A549 (cell line): ENCODE results near the gene DGUOK. TPM values are rescaled to one million over a fixed set of nuclear protein-coding genes. Genes with fewer than 3 reads are reported as not detected.

ENCODE experiments used
- ATAC-seq, 2 experiments: fragments of 200-7000 bp in 1 of 2; fragments of >200 bp in 1 of 2; cut with Nextera tagmentation in 1 of 2; cut with Tn5 transposase in 1 of 2; 3 replicates each; pipeline versions ENCODE4 v1.8.0 to v1.9.1; 2018 to 2020; ENCODE audit warnings: mild to moderate bottlenecking in 1 of 2, moderate library complexity in 1 of 2
- CTCF ChIA-PET: fragments of 300-600 bp; sonication (Branson Sonifier 250); formaldehyde crosslinking; extraction: SDS; loops from one replicate; lab custom pipeline; 2021; ENCODE audit warnings: antibody characterized with exemption, inconsistent platforms; lab: Yijun Ruan, JAX
- POLR2A ChIA-PET: fragments of 350-600 bp; formaldehyde crosslinking; extraction: SDS; loops from one replicate; lab custom pipeline; 2021; ENCODE audit warnings: antibody characterized with exemption, inconsistent platforms; lab: Yijun Ruan, JAX
- DNase-seq, 2 experiments: peaks; one replicate each; pipeline versions ENCODE4 v3.0.0 to v3.0.0-alpha.2; 2011 to 2016; ENCODE audit warnings: low read depth in 1 of 2, low spot score in 1 of 2
- FAIRE-seq: peaks from 2 replicates; lab custom pipeline; 2011; peaks lifted over from hg19 to GRCh38; lab: Jason Lieb, UNC
- H3K27ac ChIP-seq, 2 experiments: fragments of >200 bp; sonication (Bioruptor Twin); formaldehyde crosslinking; 3 replicates each; pipeline ENCODE4 v1.5.1; 2016 to 2017
- H3K4me1 ChIP-seq: fragments of >200 bp; sonication (Bioruptor Twin); formaldehyde crosslinking; 3 replicates; pipeline ENCODE4 v1.6.1; 2016
- H3K4me2 ChIP-seq: fragments of >200 bp; sonication (Bioruptor Twin); formaldehyde crosslinking; 3 replicates; pipeline ENCODE4 v1.6.1; 2016
- H3K4me3 ChIP-seq: fragments of >200 bp; sonication (Bioruptor Twin); formaldehyde crosslinking; 3 replicates; pipeline ENCODE4 v1.5.1; 2016
- H3K9me3 ChIP-seq: fragments of >200 bp; sonication (Bioruptor Twin); formaldehyde crosslinking; 3 replicates; pipeline ENCODE4 v1.6.1; 2016
- EHF ChIP-seq: fragments of 250-450 bp; sonication (Bioruptor Pico); IDR thresholded peaks from 2 replicates; pipeline ENCODE4 v1.5.0; 2020; ENCODE audit warnings: mild to moderate bottlenecking
- FOSL2 ChIP-seq, 2 experiments: fragments of 450-650 bp in 1 of 2; fragments of >200 bp in 1 of 2; sonication (Bioruptor Twin) in 1 of 2; formaldehyde crosslinking; IDR thresholded peaks; 2 replicates each; pipeline versions ENCODE4 v1.5.0 to v1.6.1; 2016 to 2020; ENCODE audit warnings: mild to moderate bottlenecking in 1 of 2, moderate library complexity in 1 of 2
- FOXS1 ChIP-seq: fragments of 250-450 bp; sonication (Bioruptor Pico); IDR thresholded peaks from 2 replicates; pipeline ENCODE4 v1.5.0; 2020; ENCODE audit warnings: mild to moderate bottlenecking, moderate library complexity
- GATA3 ChIP-seq: IDR thresholded peaks from 2 replicates; pipeline ENCODE4 v1.6.1; 2012; ENCODE audit warnings: borderline replicate concordance
- HES2 ChIP-seq: fragments of >200 bp; sonication (Bioruptor Twin); formaldehyde crosslinking; IDR thresholded peaks from 2 replicates; pipeline ENCODE4 v1.6.1; 2016
- JUNB ChIP-seq: fragments of >200 bp; sonication (Bioruptor Twin); formaldehyde crosslinking; IDR thresholded peaks from 2 replicates; pipeline ENCODE4 v1.6.1; 2016
- KDM1A ChIP-seq: fragments of 200-600 bp; sonication (generic); IDR thresholded peaks from 2 replicates; pipeline ENCODE4 v1.6.1; 2016; ENCODE audit warnings: low read depth, mild to moderate bottlenecking
- PBX3 ChIP-seq: IDR thresholded peaks from 2 replicates; pipeline ENCODE4 v1.6.1; 2012
- POLR2A ChIP-seq: IDR thresholded peaks from 2 replicates; pipeline ENCODE4 v1.6.1; 2012; ENCODE audit warnings: mild to moderate bottlenecking, low read length
- RNF2 ChIP-seq: fragments of 200-600 bp; sonication (generic); IDR thresholded peaks from 2 replicates; pipeline ENCODE4 v1.6.1; 2016; ENCODE audit warnings: low read depth, mild to moderate bottlenecking, antibody characterized with exemption, moderate library complexity, borderline replicate concordance
- SMC3 ChIP-seq: fragments of >200 bp; sonication (Bioruptor Twin); formaldehyde crosslinking; IDR thresholded peaks from 3 replicates; pipeline ENCODE4 v1.6.1; 2018; ENCODE audit warnings: inconsistent platforms
- SREBF2 ChIP-seq: fragments of 450-650 bp; IDR thresholded peaks from 2 replicates; pipeline ENCODE4 v1.6.1; 2014; ENCODE audit warnings: mild to moderate bottlenecking, moderate library complexity
- TP53 ChIP-seq: fragments of 250-450 bp; sonication (Bioruptor Pico); IDR thresholded peaks from 2 replicates; pipeline ENCODE4 v1.5.0; 2021; ENCODE audit warnings: mild to moderate bottlenecking, moderate library complexity
- ZSCAN20 ChIP-seq: fragments of 250-450 bp; sonication (Bioruptor Pico); IDR thresholded peaks from 2 replicates; pipeline ENCODE4 v1.8.0; 2022; ENCODE audit warnings: mild to moderate bottlenecking, moderate library complexity
- whole genome bisulfite sequencing: methylation state at CpG from one replicate; pipeline ENCODE4 v1.1.6; 2017; ENCODE audit errors: missing lambda C conversion rate; 5-methylcytosine and 5-hydroxymethylcytosine counted together
- polyA plus RNA-seq, 4 experiments: library from polyadenylated mRNA; depleted of rRNA in 3 of 4; stranded (reverse); fragments of >200 nt; fragmentation: RNase III in 1 of 4; extraction: RNeasy Plus Mini Kit Qiagen cat#74134 plus additional on column Dnase treatment in 1 of 4; gene quantifications; 2 replicates in 3 of 4; 3 replicates in 1 of 4; pipeline ENCODE4 v1.2.3, GENCODE V29; 2011 to 2017
- TF ChIP-seq, protein P1 (sequence below): fragments of 200-600 bp; sonication (generic); IDR thresholded peaks from 2 replicates; pipeline ENCODE4 v1.6.1; 2016; ENCODE audit warnings: antibody characterized with exemption, mild to moderate bottlenecking, moderate library complexity
- TF ChIP-seq, protein P2 (sequence below): IDR thresholded peaks from 2 replicates; pipeline ENCODE4 v1.6.1; 2012; ENCODE audit warnings: low read depth, borderline replicate concordance
- TF ChIP-seq, protein P3 (sequence below): fragments of >200 bp; sonication (Bioruptor Twin); formaldehyde crosslinking; IDR thresholded peaks from 3 replicates; pipeline ENCODE4 v1.6.1; 2016

The DGUOK gene
- polyA plus RNA-seq, 2 of the 4 experiments (the other 2 are of a cell fraction), result 128 to 145 TPM

- no peak for ATAC-seq
- POLR2A ChIA-PET, result no interaction called here
- H3K4me1 ChIP-seq, result peaks cover 13% of the 10 kb centered on the region; the same call in 1 of the 3 replicates
- CTCF ChIA-PET, result interaction anchor here (0.8 to 2.0 kb wide), 2 partner anchors 13 to 71 kb away, joined by 3 to 6 read pairs; no protein-coding TSS in a partner anchor
- H3K4me3 ChIP-seq, result no peak overlapping the region
- TF ChIP-seq TP53 (CRISPR knock-in tag), result no peak
- TF ChIP-seq, protein P1, sequence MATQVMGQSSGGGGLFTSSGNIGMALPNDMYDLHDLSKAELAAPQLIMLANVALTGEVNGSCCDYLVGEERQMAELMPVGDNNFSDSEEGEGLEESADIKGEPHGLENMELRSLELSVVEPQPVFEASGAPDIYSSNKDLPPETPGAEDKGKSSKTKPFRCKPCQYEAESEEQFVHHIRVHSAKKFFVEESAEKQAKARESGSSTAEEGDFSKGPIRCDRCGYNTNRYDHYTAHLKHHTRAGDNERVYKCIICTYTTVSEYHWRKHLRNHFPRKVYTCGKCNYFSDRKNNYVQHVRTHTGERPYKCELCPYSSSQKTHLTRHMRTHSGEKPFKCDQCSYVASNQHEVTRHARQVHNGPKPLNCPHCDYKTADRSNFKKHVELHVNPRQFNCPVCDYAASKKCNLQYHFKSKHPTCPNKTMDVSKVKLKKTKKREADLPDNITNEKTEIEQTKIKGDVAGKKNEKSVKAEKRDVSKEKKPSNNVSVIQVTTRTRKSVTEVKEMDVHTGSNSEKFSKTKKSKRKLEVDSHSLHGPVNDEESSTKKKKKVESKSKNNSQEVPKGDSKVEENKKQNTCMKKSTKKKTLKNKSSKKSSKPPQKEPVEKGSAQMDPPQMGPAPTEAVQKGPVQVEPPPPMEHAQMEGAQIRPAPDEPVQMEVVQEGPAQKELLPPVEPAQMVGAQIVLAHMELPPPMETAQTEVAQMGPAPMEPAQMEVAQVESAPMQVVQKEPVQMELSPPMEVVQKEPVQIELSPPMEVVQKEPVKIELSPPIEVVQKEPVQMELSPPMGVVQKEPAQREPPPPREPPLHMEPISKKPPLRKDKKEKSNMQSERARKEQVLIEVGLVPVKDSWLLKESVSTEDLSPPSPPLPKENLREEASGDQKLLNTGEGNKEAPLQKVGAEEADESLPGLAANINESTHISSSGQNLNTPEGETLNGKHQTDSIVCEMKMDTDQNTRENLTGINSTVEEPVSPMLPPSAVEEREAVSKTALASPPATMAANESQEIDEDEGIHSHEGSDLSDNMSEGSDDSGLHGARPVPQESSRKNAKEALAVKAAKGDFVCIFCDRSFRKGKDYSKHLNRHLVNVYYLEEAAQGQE, result no peak
- no peak for TF ChIP-seq EHF (CRISPR knock-in tag)
- no peak for TF ChIP-seq GATA3
- TF ChIP-seq RNF2, result no peak
- TF ChIP-seq PBX3, result no peak
- no peak for TF ChIP-seq SREBF2
- TF ChIP-seq, protein P2, sequence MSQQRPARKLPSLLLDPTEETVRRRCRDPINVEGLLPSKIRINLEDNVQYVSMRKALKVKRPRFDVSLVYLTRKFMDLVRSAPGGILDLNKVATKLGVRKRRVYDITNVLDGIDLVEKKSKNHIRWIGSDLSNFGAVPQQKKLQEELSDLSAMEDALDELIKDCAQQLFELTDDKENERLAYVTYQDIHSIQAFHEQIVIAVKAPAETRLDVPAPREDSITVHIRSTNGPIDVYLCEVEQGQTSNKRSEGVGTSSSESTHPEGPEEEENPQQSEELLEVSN, result no peak
- TF ChIP-seq HES2, result no peak
- TF ChIP-seq SMC3, result no peak
- no peaks in the 10 kb centered on the region for H3K9me3 ChIP-seq
- no peak for DNase-seq
- no peak overlapping the region for H3K4me2 ChIP-seq
- H3K27ac ChIP-seq, result no peak overlapping the region
- 88% methylated on average over 4 of the region's 4 CpGs for WGBS
- no peak for FAIRE-seq
Measured at GRCh38 chr2:73993778-73994177, 67.1 kb downstream of the DGUOK start.

GRCh38 chr2:73994178-73994831 is 67.6 kb downstream of the DGUOK start:
- H3K4me3 ChIP-seq, result no peak overlapping the region
- POLR2A ChIA-PET, result no interaction called here
- no peak for TF ChIP-seq PBX3
- TF ChIP-seq, protein P3, sequence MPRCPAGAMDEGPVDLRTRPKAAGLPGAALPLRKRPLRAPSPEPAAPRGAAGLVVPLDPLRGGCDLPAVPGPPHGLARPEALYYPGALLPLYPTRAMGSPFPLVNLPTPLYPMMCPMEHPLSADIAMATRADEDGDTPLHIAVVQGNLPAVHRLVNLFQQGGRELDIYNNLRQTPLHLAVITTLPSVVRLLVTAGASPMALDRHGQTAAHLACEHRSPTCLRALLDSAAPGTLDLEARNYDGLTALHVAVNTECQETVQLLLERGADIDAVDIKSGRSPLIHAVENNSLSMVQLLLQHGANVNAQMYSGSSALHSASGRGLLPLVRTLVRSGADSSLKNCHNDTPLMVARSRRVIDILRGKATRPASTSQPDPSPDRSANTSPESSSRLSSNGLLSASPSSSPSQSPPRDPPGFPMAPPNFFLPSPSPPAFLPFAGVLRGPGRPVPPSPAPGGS, result no peak
- no peak for TF ChIP-seq FOSL2 (IDR thresholded peaks at IDR 0.05)
- no peak for TF ChIP-seq FOSL2 (CRISPR knock-in tag; IDR thresholded peaks at IDR 0.05)
- TF ChIP-seq JUNB, result no peak
- TF ChIP-seq ZSCAN20 (CRISPR knock-in tag), result no peak
- TF ChIP-seq SMC3, result no peak
- TF ChIP-seq, protein P2, result no peak
- no peak for TF ChIP-seq KDM1A
- no peak for TF ChIP-seq FOXS1
- TF ChIP-seq SREBF2, result no peak
- TF ChIP-seq POLR2A, result no peak
- H3K4me1 ChIP-seq, result peaks cover 14% of the 10 kb centered on the region; the same call in 1 of the 3 replicates
- ATAC-seq (0 out of 6 replicates have a peak, but pooled peaks of 1 of the 2 experiments have one; percentile 13), DNase-seq (no peak), FAIRE-seq (no peak)
- no peak overlapping the region for H3K4me2 ChIP-seq
- H3K27ac ChIP-seq, result no peak overlapping the region
- 90% methylated on average over 8 of the region's 8 CpGs for WGBS
- no peaks in the 10 kb centered on the region for H3K9me3 ChIP-seq
- CTCF ChIA-PET, result interaction anchor here (0.7 to 2.0 kb wide), 3 partner anchors 12 to 142 kb away, joined by 3 to 6 read pairs (median 5); no protein-coding TSS in a partner anchor
